Measurements from ENCODE around the gene KIRREL1.

Gene KIRREL1

DNA sequence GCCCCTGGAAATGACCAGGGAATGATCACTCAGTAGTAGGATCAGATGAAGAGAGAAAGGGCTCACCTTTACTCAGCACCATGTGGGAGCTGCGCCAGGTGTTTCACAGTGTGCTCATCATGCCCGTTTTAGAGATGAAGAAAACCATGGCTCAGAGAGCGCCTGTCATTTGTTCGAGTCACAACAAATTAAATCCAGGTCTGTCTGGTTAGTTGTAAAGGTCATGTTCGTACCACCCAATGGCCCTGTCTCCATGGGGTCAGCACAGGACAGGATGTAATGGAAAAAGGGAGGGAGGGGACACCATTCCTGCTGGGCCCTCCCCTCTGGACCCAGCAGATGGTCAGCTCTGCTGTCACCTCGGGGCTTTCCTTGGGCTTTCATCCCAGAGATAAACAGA, 15.2 kb downstream of the KIRREL1 start:
- Mint-ChIP-seq H3K27ac (no peak overlapping the region), H3K9me3 (ENCODE audit: low read depth) (no peaks in the 10 kb centered on the region), H3K4me3 (no peak overlapping the region), H3K4me1 (ENCODE audit: low read depth) (no peaks in the 10 kb centered on the region), H3K36me3 (no peaks in the 10 kb centered on the region), H3K27me3 (peaks cover 6% of the 10 kb centered on the region)

GRCh38 chr1:158011714-158012113, 18.3 kb downstream of the KIRREL1 start:
- H3K36me3 Mint-ChIP-seq, result no peaks in the 10 kb centered on the region
- no peak overlapping the region for H3K27ac Mint-ChIP-seq
- peaks cover 8% of the 10 kb centered on the region for H3K27me3 Mint-ChIP-seq
- no peak overlapping the region for H3K4me3 Mint-ChIP-seq
- no peaks in the 10 kb centered on the region for H3K9me3 Mint-ChIP-seq (ENCODE audit: low read depth)
- no peaks in the 10 kb centered on the region for H3K4me1 Mint-ChIP-seq (ENCODE audit: low read depth)

- H3K4me3 Mint-ChIP-seq, result no peak overlapping the region
- no peaks in the 10 kb centered on the region for H3K36me3 Mint-ChIP-seq
- H3K27me3 Mint-ChIP-seq, result peaks cover 3% of the 10 kb centered on the region
- no peak overlapping the region for H3K27ac Mint-ChIP-seq
- no peaks in the 10 kb centered on the region for H3K9me3 Mint-ChIP-seq (ENCODE audit: low read depth)
- no peaks in the 10 kb centered on the region for H3K4me1 Mint-ChIP-seq (ENCODE audit: low read depth)
Measured at GRCh38 chr1:158013840-158014730, 20.6 kb downstream of the KIRREL1 start.

GRCh38 chr1:158014731-158015320, 21.4 kb downstream of the KIRREL1 start:
- no peak overlapping the region for H3K27ac Mint-ChIP-seq
- H3K9me3 Mint-ChIP-seq (ENCODE audit: low read depth), result no peaks in the 10 kb centered on the region

GRCh38 chr1:158016651-158017335, 23.3 kb downstream of the KIRREL1 start:
- no peaks in the 10 kb centered on the region for H3K4me1 Mint-ChIP-seq (ENCODE audit: low read depth)
- H3K27me3 Mint-ChIP-seq, result peaks cover 3% of the 10 kb centered on the region
- H3K36me3 Mint-ChIP-seq, result no peaks in the 10 kb centered on the region
- no peaks in the 10 kb centered on the region for H3K9me3 Mint-ChIP-seq (ENCODE audit: low read depth)
- no peak overlapping the region for H3K27ac Mint-ChIP-seq
- no peak overlapping the region for H3K4me3 Mint-ChIP-seq

More at GRCh38 chr1:158014731-158015320, 21.4 kb downstream of the KIRREL1 start:
- H3K4me3 Mint-ChIP-seq, result no peak overlapping the region
- H3K27me3 Mint-ChIP-seq, result peaks cover 3% of the 10 kb centered on the region
- H3K36me3 Mint-ChIP-seq, result no peaks in the 10 kb centered on the region
- no peaks in the 10 kb centered on the region for H3K4me1 Mint-ChIP-seq (ENCODE audit: low read depth)

GRCh38 chr1:158017800-158018595, 24.6 kb downstream of the KIRREL1 start:
- H3K27ac Mint-ChIP-seq, result no peak overlapping the region
- H3K4me3 Mint-ChIP-seq, result no peak overlapping the region
- peaks cover 3% of the 10 kb centered on the region for H3K27me3 Mint-ChIP-seq
- H3K4me1 Mint-ChIP-seq (ENCODE audit: low read depth), result no peaks in the 10 kb centered on the region
- no peaks in the 10 kb centered on the region for H3K9me3 Mint-ChIP-seq (ENCODE audit: low read depth)
- no peaks in the 10 kb centered on the region for H3K36me3 Mint-ChIP-seq

DNA sequence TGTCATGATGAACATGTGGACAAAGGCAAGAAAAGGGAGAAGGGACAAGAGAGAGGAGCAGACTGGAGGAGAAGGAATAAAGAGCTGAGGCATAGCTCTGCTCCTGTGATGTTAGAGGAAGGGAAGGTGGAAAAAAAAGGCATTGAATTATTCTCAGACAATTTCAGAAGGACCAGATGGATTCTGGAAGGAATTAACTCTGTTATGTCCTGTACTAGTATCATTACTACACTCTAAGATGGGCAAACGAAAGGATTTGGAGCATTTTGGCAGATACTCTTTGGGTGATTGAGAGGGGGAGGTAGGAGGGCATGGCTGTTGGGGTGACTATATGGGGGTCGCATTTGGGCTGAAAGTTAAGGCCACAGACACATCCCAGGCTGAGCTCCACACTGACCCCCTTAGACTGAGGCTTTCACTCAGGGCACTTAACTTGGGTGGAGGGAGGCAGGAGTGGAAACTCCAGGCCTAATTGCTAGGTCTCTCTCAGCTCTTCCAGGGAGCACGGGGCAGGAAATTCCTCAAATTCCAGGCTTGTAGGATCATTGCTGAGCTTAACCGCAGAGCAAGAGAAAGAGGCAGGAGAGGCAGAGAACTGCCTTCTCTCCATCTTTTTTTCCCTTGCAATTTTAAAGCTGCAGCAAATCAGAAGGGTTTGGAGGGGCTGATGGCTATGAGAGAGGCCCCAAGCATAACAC, 25.9 kb downstream of the KIRREL1 start:
- Mint-ChIP-seq H3K36me3 (no peaks in the 10 kb centered on the region), H3K27ac (no peak overlapping the region), H3K4me1 (ENCODE audit: low read depth) (no peaks in the 10 kb centered on the region), H3K4me3 (no peak overlapping the region), H3K27me3 (peaks cover 3% of the 10 kb centered on the region), H3K9me3 (ENCODE audit: low read depth) (no peaks in the 10 kb centered on the region)

GRCh38 chr1:158020259-158020885, 26.9 kb downstream of the KIRREL1 start:
- no peaks in the 10 kb centered on the region for H3K36me3 Mint-ChIP-seq
- H3K4me3 Mint-ChIP-seq, result no peak overlapping the region
- H3K27ac Mint-ChIP-seq, result no peak overlapping the region
- H3K4me1 Mint-ChIP-seq (ENCODE audit: low read depth), result no peaks in the 10 kb centered on the region
- no peaks in the 10 kb centered on the region for H3K27me3 Mint-ChIP-seq
- H3K9me3 Mint-ChIP-seq (ENCODE audit: low read depth), result no peaks in the 10 kb centered on the region

- no peak overlapping the region for H3K4me3 Mint-ChIP-seq
- H3K27me3 Mint-ChIP-seq, result no peaks in the 10 kb centered on the region
- H3K27ac Mint-ChIP-seq, result no peak overlapping the region
- no peaks in the 10 kb centered on the region for H3K4me1 Mint-ChIP-seq (ENCODE audit: low read depth)
- H3K36me3 Mint-ChIP-seq, result no peaks in the 10 kb centered on the region
- H3K9me3 Mint-ChIP-seq (ENCODE audit: low read depth), result no peaks in the 10 kb centered on the region
Measured at GRCh38 chr1:158020886-158021620, 27.6 kb downstream of the KIRREL1 start.

DNA sequence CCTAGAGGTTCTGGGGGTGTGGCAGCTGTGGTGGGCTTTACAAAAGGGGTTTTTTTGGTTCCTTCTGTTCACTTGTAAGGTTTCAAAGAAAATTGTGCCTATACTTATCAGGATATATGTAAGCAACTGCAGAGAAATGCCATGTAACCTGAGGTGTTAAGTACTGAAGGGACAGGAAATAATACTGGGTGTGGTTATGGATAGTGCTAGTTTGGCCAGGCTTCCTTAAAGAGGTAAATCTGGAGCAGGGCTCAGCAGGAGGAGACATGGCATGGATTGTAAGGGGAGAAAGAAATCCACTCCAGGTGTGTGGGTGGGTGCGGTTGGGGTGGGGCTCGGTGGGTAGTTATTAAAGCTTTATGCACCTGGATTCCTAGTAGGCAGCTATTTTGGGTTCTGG, 28.3 kb downstream of the KIRREL1 start:
- H3K4me3 Mint-ChIP-seq, result no peak overlapping the region
- H3K9me3 Mint-ChIP-seq (ENCODE audit: low read depth), result no peaks in the 10 kb centered on the region
- no peaks in the 10 kb centered on the region for H3K36me3 Mint-ChIP-seq
- H3K4me1 Mint-ChIP-seq (ENCODE audit: low read depth), result no peaks in the 10 kb centered on the region
- no peak overlapping the region for H3K27ac Mint-ChIP-seq
- no peaks in the 10 kb centered on the region for H3K27me3 Mint-ChIP-seq

DNA sequence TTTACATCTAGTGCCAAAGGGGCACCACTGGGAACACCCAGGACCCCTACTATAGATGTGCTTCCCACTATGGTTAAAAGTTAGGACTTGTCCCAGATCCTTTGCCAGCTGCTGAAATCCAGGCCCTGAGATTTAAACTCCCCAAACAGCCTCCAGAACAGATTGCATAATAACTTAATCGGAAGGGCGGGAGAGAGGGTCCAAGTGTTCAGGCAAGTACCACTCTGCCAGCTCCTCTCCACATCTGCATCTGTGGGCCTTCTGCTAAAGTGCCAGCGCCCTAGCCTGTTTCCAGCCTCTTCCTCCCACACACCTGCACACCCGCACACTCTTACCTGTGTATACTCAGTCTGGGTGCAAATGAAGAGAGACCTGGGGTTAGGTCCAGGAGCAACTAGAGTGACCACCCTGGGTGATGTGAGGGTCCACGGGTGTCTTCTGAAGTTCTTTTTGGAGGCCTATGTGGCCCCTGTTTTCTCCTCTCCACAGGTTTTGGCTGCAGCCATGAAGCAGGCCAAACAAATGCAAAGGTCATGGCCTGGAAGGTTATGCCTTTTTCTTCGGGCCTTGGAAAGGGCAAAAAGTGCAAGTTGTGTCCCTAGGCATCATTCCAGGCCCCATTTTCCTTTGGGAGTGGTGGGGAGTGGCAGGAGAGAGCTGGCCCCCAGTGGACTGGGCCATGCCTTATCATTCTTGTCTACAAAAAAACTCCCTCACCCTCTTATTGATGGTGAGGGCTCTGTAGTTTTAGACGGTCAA, 29.3 kb downstream of the KIRREL1 start:
- H3K9me3 Mint-ChIP-seq (ENCODE audit: low read depth), result no peaks in the 10 kb centered on the region
- no peak overlapping the region for H3K4me3 Mint-ChIP-seq
- no peak overlapping the region for H3K27ac Mint-ChIP-seq
- H3K4me1 Mint-ChIP-seq (ENCODE audit: low read depth), result no peaks in the 10 kb centered on the region
- no peaks in the 10 kb centered on the region for H3K27me3 Mint-ChIP-seq
- H3K36me3 Mint-ChIP-seq, result no peaks in the 10 kb centered on the region

GRCh38 chr1:158024737-158025136, 31.3 kb downstream of the KIRREL1 start:
- Mint-ChIP-seq H3K27ac (no peak overlapping the region), H3K4me3 (no peak overlapping the region), H3K9me3 (ENCODE audit: low read depth) (no peaks in the 10 kb centered on the region), H3K4me1 (ENCODE audit: low read depth) (no peaks in the 10 kb centered on the region), H3K27me3 (no peaks in the 10 kb centered on the region), H3K36me3 (no peaks in the 10 kb centered on the region)
